Upper lobe of left lung (tissue), 4 donors: ENCODE data around the gene AFG1L.

Source experiments
- POLR2A ChIP-seq, 4 donors: fragments of 450-650 bp; IDR thresholded peaks; one replicate each; pipeline ENCODE4 v1.5.1; 2016 to 2017; ENCODE audit warnings: antibody characterized with exemption in 4 of 4, mild to moderate bottlenecking in 2 of 4
- TF ChIP-seq, protein P1 (sequence below), 6 experiments: fragments of 450-650 bp in 4 of 6; fragments of 200-600 bp in 2 of 6; sonication (generic) in 2 of 6; IDR thresholded peaks; one replicate each; pipeline ENCODE4 v1.5.1; 2016 to 2019; ENCODE audit warnings: antibody characterized with exemption in 6 of 6

- TF ChIP-seq, protein P1, sequence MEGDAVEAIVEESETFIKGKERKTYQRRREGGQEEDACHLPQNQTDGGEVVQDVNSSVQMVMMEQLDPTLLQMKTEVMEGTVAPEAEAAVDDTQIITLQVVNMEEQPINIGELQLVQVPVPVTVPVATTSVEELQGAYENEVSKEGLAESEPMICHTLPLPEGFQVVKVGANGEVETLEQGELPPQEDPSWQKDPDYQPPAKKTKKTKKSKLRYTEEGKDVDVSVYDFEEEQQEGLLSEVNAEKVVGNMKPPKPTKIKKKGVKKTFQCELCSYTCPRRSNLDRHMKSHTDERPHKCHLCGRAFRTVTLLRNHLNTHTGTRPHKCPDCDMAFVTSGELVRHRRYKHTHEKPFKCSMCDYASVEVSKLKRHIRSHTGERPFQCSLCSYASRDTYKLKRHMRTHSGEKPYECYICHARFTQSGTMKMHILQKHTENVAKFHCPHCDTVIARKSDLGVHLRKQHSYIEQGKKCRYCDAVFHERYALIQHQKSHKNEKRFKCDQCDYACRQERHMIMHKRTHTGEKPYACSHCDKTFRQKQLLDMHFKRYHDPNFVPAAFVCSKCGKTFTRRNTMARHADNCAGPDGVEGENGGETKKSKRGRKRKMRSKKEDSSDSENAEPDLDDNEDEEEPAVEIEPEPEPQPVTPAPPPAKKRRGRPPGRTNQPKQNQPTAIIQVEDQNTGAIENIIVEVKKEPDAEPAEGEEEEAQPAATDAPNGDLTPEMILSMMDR (IDR thresholded peaks at IDR 0.05): no peak
- TF ChIP-seq POLR2A (IDR thresholded peaks at IDR 0.05): no peak
These were observed 139.4 kb downstream of the AFG1L start for GRCh38 chr6:108434222-108434621.
